ENCODE measurements around the gene VRK3.

GRCh38 chr19:50022823-50023222, 2.3 kb downstream of the VRK3 start:
- TF ChIP-seq FOS (IDR thresholded peaks at IDR 0.05; ENCODE audit: borderline replicate concordance, insufficient read depth, low read length) (no peak), CTCF (IDR thresholded peaks at IDR 0.05; ENCODE audit: extremely low read depth in 1 of 2, insufficient read depth in 1 of 2, low read depth in 1 of 2, low read length in 2 of 2) (no peak), POLR2AphosphoS5 (IDR thresholded peaks at IDR 0.05; ENCODE audit: insufficient read depth, low read depth, low read length) (no peak), POLR2A (IDR thresholded peaks at IDR 0.05; ENCODE audit: low read depth, low read length) (no peak), MAX (IDR thresholded peaks at IDR 0.05; ENCODE audit: insufficient read depth, insufficient read length) (no peak), EZH2 (IDR thresholded peaks at IDR 0.05; ENCODE audit: borderline replicate concordance, low read depth, low read length, severe bottlenecking) (no peak), JUN (IDR thresholded peaks at IDR 0.05; ENCODE audit: borderline replicate concordance, insufficient read depth, insufficient read length, low read depth) (no peak)

All from endothelial cell of umbilical vein (primary cell).